D721Med (cell line): ENCODE results near the gene RXYLT1.
A peak's percentile ranks its signal among the peaks of the same experiment; 100 is the strongest.

Experiments used
- DNase-seq: peaks from one replicate; pipeline ENCODE4 v3.0.0; 2011; ENCODE audit warnings: low spot score; ENCODE audit not compliant: insufficient read length
- FAIRE-seq: peaks from 2 replicates; lab custom pipeline; 2011; peaks lifted over from hg19 to GRCh38; lab: Jason Lieb, UNC
- CTCF ChIP-seq: IDR thresholded peaks from 2 replicates; pipeline ENCODE4 v1.5.1; 2012; ENCODE audit warnings: mild to moderate bottlenecking, control low read depth; ENCODE audit not compliant: insufficient read depth; ENCODE audit errors: missing control alignments

The RXYLT1 gene

GRCh38 chr12:63790608-63790945, 10.9 kb downstream of the RXYLT1 start:
- TF ChIP-seq CTCF: no peak
- FAIRE-seq (no peak), DNase-seq (no peak)

DNA sequence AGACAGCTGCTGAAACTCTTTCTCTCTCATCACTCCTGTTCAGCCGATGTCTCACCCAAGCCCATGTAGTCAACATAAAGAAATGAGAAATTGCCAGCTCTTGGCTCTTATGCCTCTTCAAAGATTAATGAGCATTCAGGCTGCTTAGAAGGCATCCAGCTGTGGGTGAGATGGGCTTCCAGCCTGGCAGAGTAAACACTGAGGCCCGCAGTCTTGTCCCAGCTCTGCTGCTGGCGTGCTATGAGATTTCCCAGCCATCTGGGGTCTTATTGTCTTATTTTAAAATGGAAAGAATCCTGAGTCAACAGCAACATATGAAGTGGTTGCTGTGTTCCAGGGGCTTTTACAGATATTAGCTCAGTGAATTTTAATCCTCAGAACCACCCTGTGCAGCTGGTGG, 12.6 kb downstream of the RXYLT1 start:
- no peak for DNase-seq
- FAIRE-seq: no peak
- no peak for TF ChIP-seq CTCF

DNA sequence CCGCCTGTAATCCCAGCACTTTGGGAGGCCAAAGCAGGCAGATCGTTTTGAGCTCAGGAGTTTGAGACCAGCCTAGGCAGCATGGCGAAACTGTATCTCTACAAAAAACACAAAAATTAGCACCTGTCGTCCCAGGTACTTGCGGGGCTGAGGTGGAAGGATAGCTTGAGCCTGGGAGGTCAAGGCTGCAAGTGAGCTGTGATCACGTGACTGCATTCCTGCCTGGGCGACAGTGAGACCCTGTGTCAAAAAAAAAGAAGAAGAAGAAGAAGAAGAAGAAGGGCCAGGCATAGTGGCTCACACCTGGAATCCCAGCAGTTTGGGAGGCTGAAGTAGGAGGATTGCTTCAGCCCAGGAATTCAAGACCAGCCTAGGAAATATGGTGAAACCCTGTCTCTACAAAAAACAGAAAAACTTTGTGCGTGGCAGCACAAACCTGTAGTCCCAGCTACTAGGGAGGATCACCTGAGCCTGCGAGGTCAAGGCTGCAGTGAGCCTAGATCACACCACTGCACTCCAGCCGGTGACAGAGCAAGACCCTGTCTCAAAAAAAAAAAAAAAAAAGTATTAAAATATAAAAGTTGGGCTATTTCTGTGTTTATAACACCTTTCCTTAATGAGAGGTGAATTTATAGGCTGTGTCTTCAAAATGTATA, 15.5 kb downstream of the RXYLT1 start:
- no peak for TF ChIP-seq CTCF

GRCh38 chr12:63795944-63796343, 16.2 kb downstream of the RXYLT1 start:
- no peak for TF ChIP-seq CTCF
- DNase-seq (no peak), FAIRE-seq (no peak)

More for the DNA sequence above, 15.5 kb downstream of the RXYLT1 start:
- DNase-seq (no peak), FAIRE-seq (no peak)

GRCh38 chr12:63802012-63802608, 22.4 kb downstream of the RXYLT1 start:
- DNase-seq (no peak), FAIRE-seq (peak; percentile 11)
- TF ChIP-seq CTCF: peak; percentile 66

DNA sequence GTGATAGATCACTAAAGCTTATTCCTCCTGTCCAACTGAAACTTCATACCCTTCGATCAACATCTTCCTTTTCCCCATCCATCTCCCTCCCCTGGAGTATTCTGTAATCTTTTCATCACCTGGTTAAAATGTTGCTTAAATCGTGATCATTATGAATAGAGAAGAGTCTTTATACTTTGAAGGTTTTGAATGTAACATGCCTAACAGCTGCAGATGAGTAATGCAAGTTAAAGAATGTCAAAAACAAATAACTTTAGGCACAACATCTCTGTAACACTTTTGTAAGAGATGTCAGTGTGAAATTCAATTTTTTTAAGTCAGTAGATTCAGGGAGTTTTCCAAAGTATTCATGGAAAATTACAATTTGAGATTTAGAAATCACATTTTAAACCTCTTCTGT, 25.0 kb downstream of the RXYLT1 start:
- no peak for TF ChIP-seq CTCF
- no peak for DNase-seq
- no peak for FAIRE-seq

- no peak for FAIRE-seq
- no peak for DNase-seq
- TF ChIP-seq CTCF: no peak
Measured at GRCh38 chr12:63805704-63806672, 26.3 kb downstream of the RXYLT1 start.
